Measurements from ENCODE around the gene TMEM130. TPM values are rescaled to one million over a fixed set of nuclear protein-coding genes. Genes with fewer than 3 reads are reported as not detected.

TMEM130 gene
- total RNA-seq, 1 donor from 2014 or later, result 0.61 TPM

DNA sequence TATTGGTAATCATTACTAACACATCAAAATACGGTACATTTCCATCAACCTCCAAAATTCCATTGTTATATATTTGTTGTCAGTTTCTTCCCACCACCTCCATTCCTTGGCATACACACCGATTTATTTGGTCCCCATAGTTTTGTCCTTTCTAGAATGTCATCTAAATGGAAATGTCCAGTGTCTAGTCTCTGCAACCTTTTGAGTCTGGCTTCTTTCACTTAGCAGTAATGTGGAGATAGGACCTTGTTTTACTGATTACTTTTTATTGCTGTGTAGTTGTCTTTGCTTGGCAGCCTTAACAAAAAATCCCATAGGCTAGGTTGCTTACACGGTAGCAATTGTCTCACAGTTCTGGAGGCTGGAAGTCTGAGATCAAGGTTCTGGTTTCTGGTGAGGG is 31.0 kb upstream of the TMEM130 start:
- Mint-ChIP-seq H3K4me1 (no peaks in the 10 kb centered on the region), H3K27me3 (ENCODE audit: low read depth) (no peaks in the 10 kb centered on the region), H3K9me3 (no peaks in the 10 kb centered on the region), H3K27ac (ENCODE audit: unreplicated experiment) (no peak overlapping the region), H3K36me3 (ENCODE audit: low read depth) (peaks cover 38% of the 10 kb centered on the region), H3K4me3 (no peak overlapping the region)
- no peak for DNase-seq (ENCODE audit: low read depth, low spot score)
- TF ChIP-seq CTCF (conservative IDR thresholded peaks at IDR 0.05), result no peak

DNA sequence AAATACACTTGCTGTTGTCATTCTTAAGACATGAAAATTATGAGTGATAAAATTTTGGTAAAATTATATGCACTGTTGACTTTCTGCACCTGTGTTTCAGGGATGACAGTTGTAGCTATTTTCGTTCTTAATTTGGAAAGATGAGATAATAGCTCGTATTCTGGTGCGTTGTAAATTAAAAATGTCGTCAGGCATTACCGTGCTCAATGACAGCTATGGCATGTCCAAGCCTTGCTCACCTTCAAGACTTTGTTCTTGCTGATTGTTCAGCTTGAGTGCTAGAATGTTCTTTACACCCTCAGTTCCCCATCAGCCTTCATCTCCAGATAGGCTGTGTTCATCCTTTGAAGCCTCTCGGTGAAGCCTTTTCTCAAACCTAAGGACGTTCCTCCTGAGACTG is 30.0 kb upstream of the TMEM130 start:
- Mint-ChIP-seq H3K9me3 (no peaks in the 10 kb centered on the region), H3K27ac (ENCODE audit: unreplicated experiment) (no peak overlapping the region), H3K36me3 (ENCODE audit: low read depth) (peaks cover 31% of the 10 kb centered on the region), H3K4me3 (no peak overlapping the region), H3K4me1 (no peaks in the 10 kb centered on the region), H3K27me3 (ENCODE audit: low read depth) (no peaks in the 10 kb centered on the region)
- DNase-seq (ENCODE audit: low read depth, low spot score), result no peak
- TF ChIP-seq CTCF (conservative IDR thresholded peaks at IDR 0.05), result no peak

GRCh38 chr7:98892609-98893008 is 22.8 kb upstream of the TMEM130 start:
- Mint-ChIP-seq H3K27ac (ENCODE audit: unreplicated experiment) (no peak overlapping the region), H3K36me3 (ENCODE audit: low read depth) (peaks cover 16% of the 10 kb centered on the region), H3K4me3 (no peak overlapping the region), H3K4me1 (no peaks in the 10 kb centered on the region), H3K27me3 (ENCODE audit: low read depth) (no peaks in the 10 kb centered on the region), H3K9me3 (no peaks in the 10 kb centered on the region)
- no peak for TF ChIP-seq CTCF (conservative IDR thresholded peaks at IDR 0.05)
- DNase-seq (ENCODE audit: low read depth, low spot score), result no peak

DNA sequence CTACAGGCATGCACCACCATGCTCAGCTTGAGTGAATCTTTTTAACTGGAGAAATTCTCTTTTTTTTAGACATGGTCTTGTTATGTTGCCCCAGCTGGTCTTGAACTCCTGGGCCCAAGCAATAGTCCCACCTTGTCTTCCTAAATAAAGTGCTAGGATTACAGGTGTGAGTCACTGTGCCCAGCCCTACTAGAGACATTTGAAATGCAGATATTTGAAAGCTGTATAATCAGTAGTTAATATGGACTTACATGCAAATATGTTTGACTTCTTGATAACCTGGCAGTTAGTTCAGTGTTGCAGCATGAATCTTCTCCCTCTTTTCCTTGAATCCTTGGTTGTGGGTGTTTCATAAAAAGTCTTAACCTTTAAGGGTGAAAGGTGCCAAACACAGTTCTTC is 17.2 kb upstream of the TMEM130 start:
- Mint-ChIP-seq H3K27ac (ENCODE audit: unreplicated experiment) (no peak overlapping the region), H3K9me3 (no peaks in the 10 kb centered on the region), H3K27me3 (ENCODE audit: low read depth) (no peaks in the 10 kb centered on the region), H3K4me1 (no peaks in the 10 kb centered on the region), H3K4me3 (no peak overlapping the region), H3K36me3 (ENCODE audit: low read depth) (peaks cover 6% of the 10 kb centered on the region)
- no peak for DNase-seq (ENCODE audit: low read depth, low spot score)
- TF ChIP-seq CTCF (conservative IDR thresholded peaks at IDR 0.05), result no peak

DNA sequence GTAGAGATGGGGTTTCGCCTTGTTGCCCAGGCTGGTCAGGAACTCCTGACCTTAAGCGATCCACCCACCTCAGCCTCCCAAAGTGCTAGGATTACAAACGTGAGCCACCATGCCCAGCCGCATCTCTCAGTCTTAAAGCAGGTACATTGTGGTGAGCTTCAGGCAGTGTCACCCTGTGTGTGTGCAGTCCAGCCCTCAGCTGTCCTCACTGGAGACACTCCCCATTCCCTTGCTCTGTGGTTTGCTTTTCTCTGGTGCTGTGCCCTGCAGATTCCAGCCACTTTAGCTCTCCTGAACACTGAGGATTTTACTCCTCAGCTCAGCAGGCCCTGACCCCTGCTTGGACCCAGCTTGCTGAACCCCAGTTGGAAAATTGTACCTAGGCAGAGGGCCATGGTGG is 14.6 kb upstream of the TMEM130 start:
- Mint-ChIP-seq H3K27ac (ENCODE audit: unreplicated experiment) (no peak overlapping the region), H3K36me3 (ENCODE audit: low read depth) (peaks cover 8% of the 10 kb centered on the region), H3K9me3 (no peaks in the 10 kb centered on the region), H3K27me3 (ENCODE audit: low read depth) (no peaks in the 10 kb centered on the region), H3K4me3 (no peak overlapping the region), H3K4me1 (peaks cover 12% of the 10 kb centered on the region)
- TF ChIP-seq CTCF (conservative IDR thresholded peaks at IDR 0.05), result no peak
- DNase-seq (ENCODE audit: low read depth, low spot score), result no peak

All from neural crest cell (in vitro differentiated cells).